A549 (cell line): Measurements from ENCODE around the gene FCER1A.

Source experiments
- CHD2 ChIP-seq: fragments of 150-350 bp; IDR thresholded peaks from 2 replicates; pipeline ENCODE4 v1.6.1; 2014; ENCODE audit warnings: low read length; ENCODE audit not compliant: partially characterized antibody
- CHD4 ChIP-seq: fragments of 200-600 bp; sonication (generic); IDR thresholded peaks from 2 replicates; pipeline ENCODE4 v1.6.1; 2016; ENCODE audit warnings: antibody characterized with exemption, mild to moderate bottlenecking, borderline replicate concordance
- CTCF ChIP-seq: fragments of >200 bp; sonication (Bioruptor Twin); formaldehyde crosslinking; IDR thresholded peaks from 3 replicates; pipeline ENCODE4 v1.5.1; 2016
- E2F6 ChIP-seq: IDR thresholded peaks from 2 replicates; pipeline ENCODE4 v1.6.1; 2012; ENCODE audit warnings: low read depth, borderline replicate concordance
- EHMT2 ChIP-seq: fragments of 200-600 bp; sonication (generic); IDR thresholded peaks from 2 replicates; pipeline ENCODE4 v1.6.1; 2016; ENCODE audit warnings: antibody characterized with exemption, low read depth, mild to moderate bottlenecking, moderate library complexity
- ESRRA ChIP-seq: fragments of 150-350 bp; IDR thresholded peaks from 2 replicates; pipeline ENCODE4 v1.6.1; 2014; ENCODE audit warnings: mild to moderate bottlenecking, low read length, borderline replicate concordance
- JUN ChIP-seq, 2 experiments: fragments of >200 bp; sonication (Bioruptor Twin); formaldehyde crosslinking; IDR thresholded peaks; 2 replicates in 1 of 2; 3 replicates in 1 of 2; pipeline ENCODE4 v1.6.1; 2016 to 2017
- KDM1A ChIP-seq: fragments of 200-600 bp; sonication (generic); IDR thresholded peaks from 2 replicates; pipeline ENCODE4 v1.6.1; 2016; ENCODE audit warnings: low read depth, mild to moderate bottlenecking
- POLR2A ChIP-seq: IDR thresholded peaks from 2 replicates; pipeline ENCODE4 v1.6.1; 2012; ENCODE audit warnings: mild to moderate bottlenecking, low read length
- POLR2AphosphoS2 ChIP-seq: conservative IDR thresholded peaks from 2 replicates; pipeline ENCODE4 v1.6.1; 2012; ENCODE audit warnings: low read length, improper control_type of control experiment, inconsistent platforms
- RFX5 ChIP-seq: fragments of 450-650 bp; IDR thresholded peaks from 2 replicates; pipeline ENCODE4 v1.7.1; 2014; ENCODE audit warnings: antibody characterized with exemption, mild to moderate bottlenecking, moderate library complexity
- SMC3 ChIP-seq: fragments of >200 bp; sonication (Bioruptor Twin); formaldehyde crosslinking; IDR thresholded peaks from 3 replicates; pipeline ENCODE4 v1.6.1; 2018; ENCODE audit warnings: inconsistent platforms
- ZC3H11A ChIP-seq: fragments of 450-650 bp; IDR thresholded peaks from 2 replicates; pipeline ENCODE4 v1.6.1; 2014; ENCODE audit warnings: antibody characterized with exemption, mild to moderate bottlenecking
- ZNF302 ChIP-seq: fragments of 250-450 bp; sonication (Bioruptor Pico); IDR thresholded peaks from 2 replicates; pipeline ENCODE4 v1.9.0; 2021; ENCODE audit warnings: inconsistent platforms, mild to moderate bottlenecking, moderate library complexity

- TF ChIP-seq ZNF302 (CRISPR knock-in tag) (no peak), POLR2A (no peak), CTCF (no peak), RFX5 (no peak), KDM1A (no peak), SMC3 (no peak), E2F6 (no peak), ZC3H11A (no peak), POLR2AphosphoS2 (no peak), CHD2 (no peak), ESRRA (no peak), CHD4 (no peak), EHMT2 (no peak), JUN (IDR thresholded peaks at IDR 0.05) (no peak)
These were observed 50.3 kb downstream of the FCER1A start for GRCh38 chr1:159352436-159352835.
